ENCODE data around the gene MACROD1. TPM values are rescaled to one million over a fixed set of nuclear protein-coding genes. Genes with fewer than 3 reads are reported as not detected.

Gene MACROD1
- total RNA-seq, 1 donor from 2014 or later = 3.4 TPM

DNA sequence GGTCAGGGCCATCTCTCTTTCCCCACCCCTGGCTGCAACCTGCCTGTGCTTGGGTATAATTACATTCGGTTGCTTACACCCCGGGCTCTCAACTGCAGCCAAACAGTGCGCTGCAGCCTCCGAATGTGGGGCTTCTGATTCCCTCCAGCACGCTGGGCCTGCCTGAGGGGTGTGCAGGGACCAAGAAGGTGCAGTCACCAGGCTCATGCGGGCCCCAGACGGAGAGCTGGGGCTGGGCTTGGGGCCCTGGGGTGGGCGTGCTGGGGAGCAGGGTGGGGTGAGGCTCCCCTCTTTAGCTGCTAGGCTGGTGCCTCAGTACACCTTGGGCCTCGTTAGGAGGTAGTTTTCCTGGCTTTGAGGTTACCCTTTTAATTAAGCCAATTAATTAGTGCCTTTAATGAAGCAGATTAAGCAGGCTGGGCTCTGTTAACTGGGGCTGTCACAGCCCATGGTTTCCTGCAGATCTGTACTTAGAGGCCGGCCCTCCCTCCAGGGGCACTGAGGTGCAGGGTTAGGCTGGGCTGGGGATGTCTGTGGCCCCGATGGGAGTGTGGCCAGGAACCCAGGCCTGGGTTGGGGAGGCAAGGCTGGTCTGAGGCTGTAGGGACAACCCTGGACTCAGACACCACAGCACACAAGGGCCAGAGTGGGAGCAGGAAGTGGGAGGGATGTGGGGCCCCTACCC, 112.8 kb downstream of the MACROD1 start:
- H3K9me3 Mint-ChIP-seq (ENCODE audit: unreplicated experiment) = no peaks in the 10 kb centered on the region
- H4K20me1 ChIP-seq (ENCODE audit: insufficient read depth, low read length) = peaks cover 10% of the 10 kb centered on the region
- peaks cover 2% of the 10 kb centered on the region for H3K36me3 Mint-ChIP-seq (ENCODE audit: low read depth, unreplicated experiment)
- H3K4me2 ChIP-seq (ENCODE audit: low read length) = no peak overlapping the region
- H3K9ac ChIP-seq (ENCODE audit: low read length) = no peak overlapping the region
- H3K27ac Mint-ChIP-seq (ENCODE audit: unreplicated experiment) = no peak overlapping the region
- H3K4me3 ChIP-seq (ENCODE audit: insufficient read depth, low read depth, low read length) = no peak overlapping the region
- no peak overlapping the region for H3K27ac ChIP-seq (ENCODE audit: low read depth, low read length)
- peaks cover 31% of the 10 kb centered on the region for H3K27me3 Mint-ChIP-seq (ENCODE audit: low read depth, unreplicated experiment)
- H3K79me2 ChIP-seq (ENCODE audit: insufficient read depth, low read length) = no peaks in the 10 kb centered on the region
- no peak overlapping the region for H2AFZ ChIP-seq (ENCODE audit: low read depth, low read length)
- peaks cover 4% of the 10 kb centered on the region for H3K4me1 ChIP-seq (ENCODE audit: insufficient read depth, low read length)
- H3K27me3 ChIP-seq (ENCODE audit: insufficient read depth, low read length) = peaks cover 3% of the 10 kb centered on the region
- TF ChIP-seq, protein P1, sequence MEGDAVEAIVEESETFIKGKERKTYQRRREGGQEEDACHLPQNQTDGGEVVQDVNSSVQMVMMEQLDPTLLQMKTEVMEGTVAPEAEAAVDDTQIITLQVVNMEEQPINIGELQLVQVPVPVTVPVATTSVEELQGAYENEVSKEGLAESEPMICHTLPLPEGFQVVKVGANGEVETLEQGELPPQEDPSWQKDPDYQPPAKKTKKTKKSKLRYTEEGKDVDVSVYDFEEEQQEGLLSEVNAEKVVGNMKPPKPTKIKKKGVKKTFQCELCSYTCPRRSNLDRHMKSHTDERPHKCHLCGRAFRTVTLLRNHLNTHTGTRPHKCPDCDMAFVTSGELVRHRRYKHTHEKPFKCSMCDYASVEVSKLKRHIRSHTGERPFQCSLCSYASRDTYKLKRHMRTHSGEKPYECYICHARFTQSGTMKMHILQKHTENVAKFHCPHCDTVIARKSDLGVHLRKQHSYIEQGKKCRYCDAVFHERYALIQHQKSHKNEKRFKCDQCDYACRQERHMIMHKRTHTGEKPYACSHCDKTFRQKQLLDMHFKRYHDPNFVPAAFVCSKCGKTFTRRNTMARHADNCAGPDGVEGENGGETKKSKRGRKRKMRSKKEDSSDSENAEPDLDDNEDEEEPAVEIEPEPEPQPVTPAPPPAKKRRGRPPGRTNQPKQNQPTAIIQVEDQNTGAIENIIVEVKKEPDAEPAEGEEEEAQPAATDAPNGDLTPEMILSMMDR (IDR thresholded peaks at IDR 0.05; ENCODE audit: insufficient read depth, low read depth, low read length) = no peak
- no peak for TF ChIP-seq EZH2 (IDR thresholded peaks at IDR 0.05; ENCODE audit: insufficient read depth, low read length)
- H3K4me3 Mint-ChIP-seq (ENCODE audit: unreplicated experiment) = no peak overlapping the region
- peaks cover 4% of the 10 kb centered on the region for H3K4me1 Mint-ChIP-seq (ENCODE audit: low read depth, unreplicated experiment)
- DNase-seq (ENCODE audit: low read depth) (no peak), FAIRE-seq (no peak)
- H3K9me3 ChIP-seq (ENCODE audit: insufficient read depth, low read depth, low read length) = no peaks in the 10 kb centered on the region
- H3K36me3 ChIP-seq (ENCODE audit: insufficient read depth, low read length) = no peaks in the 10 kb centered on the region

DNA sequence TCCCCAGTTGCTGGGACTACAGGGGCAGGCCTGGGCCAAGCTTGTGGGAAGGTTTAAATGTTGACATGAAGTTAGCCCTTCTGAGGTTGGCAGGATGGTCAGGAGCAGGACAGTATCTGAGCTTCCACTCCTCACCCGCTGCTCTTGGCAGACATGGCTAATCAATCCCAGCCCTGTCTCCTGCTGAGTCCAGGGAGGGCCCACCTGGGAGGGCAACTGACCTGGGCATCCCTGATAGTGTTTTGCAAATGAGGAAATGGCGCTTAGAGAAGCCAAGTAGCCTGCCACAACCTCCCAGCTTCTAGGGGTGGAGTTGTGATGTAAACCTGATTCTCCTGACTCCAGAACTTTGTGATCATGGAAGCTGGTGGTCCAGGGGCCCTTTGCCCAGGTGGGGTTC, 113.5 kb downstream of the MACROD1 start:
- TF ChIP-seq EZH2 (IDR thresholded peaks at IDR 0.05; ENCODE audit: insufficient read depth, low read length) = no peak
- TF ChIP-seq, protein P1 (IDR thresholded peaks at IDR 0.05; ENCODE audit: insufficient read depth, low read depth, low read length) = no peak
- Histone ChIP-seq H2AFZ (ENCODE audit: low read depth, low read length) (no peak overlapping the region), H3K27me3 (ENCODE audit: insufficient read depth, low read length) (no peaks in the 10 kb centered on the region), H3K4me2 (ENCODE audit: low read length) (no peak overlapping the region), H3K4me1 (ENCODE audit: insufficient read depth, low read length) (no peaks in the 10 kb centered on the region), H3K79me2 (ENCODE audit: insufficient read depth, low read length) (no peaks in the 10 kb centered on the region), H3K36me3 (ENCODE audit: insufficient read depth, low read length) (no peaks in the 10 kb centered on the region), H3K9me3 (ENCODE audit: insufficient read depth, low read depth, low read length) (no peaks in the 10 kb centered on the region), H4K20me1 (ENCODE audit: insufficient read depth, low read length) (peaks cover 5% of the 10 kb centered on the region), H3K9ac (ENCODE audit: low read length) (no peak overlapping the region), H3K27ac (ENCODE audit: low read depth, low read length) (no peak overlapping the region), H3K4me3 (ENCODE audit: insufficient read depth, low read depth, low read length) (no peak overlapping the region)
- peaks cover 26% of the 10 kb centered on the region for H3K27me3 Mint-ChIP-seq (ENCODE audit: low read depth, unreplicated experiment)
- no peaks in the 10 kb centered on the region for H3K9me3 Mint-ChIP-seq (ENCODE audit: unreplicated experiment)
- no peak for DNase-seq (ENCODE audit: low read depth)
- no peak overlapping the region for H3K4me3 Mint-ChIP-seq (ENCODE audit: unreplicated experiment)
- H3K36me3 Mint-ChIP-seq (ENCODE audit: low read depth, unreplicated experiment) = peaks cover 2% of the 10 kb centered on the region
- H3K4me1 Mint-ChIP-seq (ENCODE audit: low read depth, unreplicated experiment) = peaks cover 3% of the 10 kb centered on the region
- H3K27ac Mint-ChIP-seq (ENCODE audit: unreplicated experiment) = no peak overlapping the region
- no peak for FAIRE-seq

DNA sequence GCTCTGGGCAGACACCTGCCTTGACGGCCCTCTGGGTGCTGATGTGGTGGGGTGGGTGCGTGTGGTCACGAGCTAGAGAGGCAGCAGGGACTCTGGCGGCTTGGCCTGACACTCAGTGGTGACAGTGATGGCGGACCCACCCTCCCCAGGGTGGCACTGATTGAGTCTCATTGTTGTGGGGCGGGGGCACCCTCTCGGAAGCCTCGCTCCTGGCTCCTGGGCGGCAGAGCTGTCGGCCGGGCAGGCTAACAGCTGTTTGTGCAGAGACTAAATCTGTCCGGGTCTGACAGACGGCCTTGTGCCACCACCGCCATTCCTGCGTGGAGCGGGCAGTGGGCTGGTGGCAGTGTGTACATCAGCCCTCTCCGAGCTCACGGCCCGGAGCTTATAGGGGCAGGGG, 114.6 kb downstream of the MACROD1 start:
- FAIRE-seq (no peak), DNase-seq (ENCODE audit: low read depth) (no peak)
- Histone ChIP-seq H3K4me1 (ENCODE audit: insufficient read depth, low read length) (no peaks in the 10 kb centered on the region), H3K9me3 (ENCODE audit: insufficient read depth, low read depth, low read length) (no peaks in the 10 kb centered on the region), H3K27ac (ENCODE audit: low read depth, low read length) (no peak overlapping the region), H3K4me3 (ENCODE audit: insufficient read depth, low read depth, low read length) (no peak overlapping the region), H4K20me1 (ENCODE audit: insufficient read depth, low read length) (peaks cover 5% of the 10 kb centered on the region), H2AFZ (ENCODE audit: low read depth, low read length) (no peak overlapping the region), H3K9ac (ENCODE audit: low read length) (no peak overlapping the region), H3K79me2 (ENCODE audit: insufficient read depth, low read length) (no peaks in the 10 kb centered on the region), H3K36me3 (ENCODE audit: insufficient read depth, low read length) (no peaks in the 10 kb centered on the region), H3K4me2 (ENCODE audit: low read length) (no peak overlapping the region), H3K27me3 (ENCODE audit: insufficient read depth, low read length) (no peaks in the 10 kb centered on the region)
- TF ChIP-seq, protein P1 (IDR thresholded peaks at IDR 0.05; ENCODE audit: insufficient read depth, low read depth, low read length) = no peak
- no peak for TF ChIP-seq EZH2 (IDR thresholded peaks at IDR 0.05; ENCODE audit: insufficient read depth, low read length)
- Mint-ChIP-seq H3K27me3 (ENCODE audit: low read depth, unreplicated experiment) (peaks cover 37% of the 10 kb centered on the region), H3K4me3 (ENCODE audit: unreplicated experiment) (no peak overlapping the region), H3K36me3 (ENCODE audit: low read depth, unreplicated experiment) (peaks cover 2% of the 10 kb centered on the region), H3K9me3 (ENCODE audit: unreplicated experiment) (no peaks in the 10 kb centered on the region), H3K27ac (ENCODE audit: unreplicated experiment) (no peak overlapping the region), H3K4me1 (ENCODE audit: low read depth, unreplicated experiment) (peaks cover 3% of the 10 kb centered on the region)

All from astrocyte (in vitro differentiated cells and primary cell).